ENCODE results near the gene CELF3. TPM values are rescaled to one million over a fixed set of nuclear protein-coding genes. Genes with fewer than 3 reads are reported as not detected.

Gene CELF3
- polyA plus RNA-seq, 1 of the 3 experiments (the other 2 are of a cell fraction) = 0.25 TPM

- TF ChIP-seq PBX3 (IDR thresholded peaks at IDR 0.05) (peak; percentile 41; the same call in 1 of the 2 replicates), MEF2A (IDR thresholded peaks at IDR 0.05; ENCODE audit: borderline replicate concordance, low read depth) (peak; percentile 86), ZBTB33 (IDR thresholded peaks at IDR 0.05; ENCODE audit: borderline replicate concordance, low read depth) (no peak)
Measured at GRCh38 chr1:151680826-151681225, 35.8 kb downstream of the CELF3 start (continued).

GRCh38 chr1:151680391-151680790, 36.2 kb downstream of the CELF3 start:
- Histone ChIP-seq H3K9me2 (no peaks in the 10 kb centered on the region), H3K9me3 (no peaks in the 10 kb centered on the region), H3K79me2 (ENCODE audit: insufficient read depth) (0 out of 2 replicates have a peak, but pooled peaks cover 4% of the 10 kb centered on the region), H3K4me1 (ENCODE audit: control insufficient read depth in 1 of 2, insufficient read depth in 2 of 2, low read depth in 1 of 2, low read length in 1 of 2) (peaks cover 0 to 20% of the 10 kb centered on the region in 2 experiments; a peak in 3 of 4 replicates), H3K9ac (peak overlapping the region; percentile 48; the same call in 1 of the 2 replicates), H3K4me2 (peak overlapping the region; percentile 63), H3K27ac (ENCODE audit: low read depth in 2 of 2, low read length in 1 of 2) (peak overlapping the region; percentile 88 to 91; a peak in 3 of 4 replicates), H3F3A (replicated peaks; ENCODE audit: insufficient read depth) (peaks cover 18% of the 10 kb centered on the region), H3K27me3 (ENCODE audit: insufficient read depth) (no peaks in the 10 kb centered on the region), H3K36me3 (replicated peaks in 1 of 2; ENCODE audit: control insufficient read depth in 1 of 2, insufficient read depth in 2 of 2, low read length in 1 of 2) (peaks cover 12 to 23% of the 10 kb centered on the region in 2 experiments), H2AFZ (ENCODE audit: low read depth) (0 out of 2 replicates have a peak overlapping the region, but pooled peaks have one; percentile 8), H4K20me1 (ENCODE audit: insufficient read depth) (no peaks in the 10 kb centered on the region), H3K4me3 (ENCODE audit: low read depth in 2 of 2, low read length in 1 of 2) (peak overlapping the region in 1 of 2 experiments; percentile 20; a peak in 1 of 4 replicates)
- TF ChIP-seq FOXJ3 (CRISPR knock-in tag; IDR thresholded peaks at IDR 0.05) (no peak), SMC3 (IDR thresholded peaks at IDR 0.05; ENCODE audit: low read depth, low read length) (no peak), JUND (IDR thresholded peaks at IDR 0.05) (no peak), RFX5 (IDR thresholded peaks at IDR 0.05; ENCODE audit: low read length) (no peak), RCOR1 (IDR thresholded peaks at IDR 0.05; ENCODE audit: low read length) (no peak), TAF1 (IDR thresholded peaks at IDR 0.05; ENCODE audit: borderline replicate concordance, low read depth, low read length) (no peak), IRF3 (IDR thresholded peaks at IDR 0.05; ENCODE audit: low read depth, low read length) (no peak)
- 52% methylated on average over 4 of the region's 4 CpGs for WGBS (ENCODE audit: low lambda C conversion rate)
- ChIA-PET CTCF (interaction anchor here (1.8 kb wide), 1 partner anchor 13 kb away, joined by 6 read pairs; no protein-coding TSS in a partner anchor), POLR2A (no interaction called here)
- no peak for DNase-seq

- Histone ChIP-seq H3K79me2 (ENCODE audit: insufficient read depth) (peaks cover 19% of the 10 kb centered on the region; the same call in 1 of the 2 replicates), H2AFZ (ENCODE audit: low read depth) (no peak overlapping the region), H3F3A (replicated peaks; ENCODE audit: insufficient read depth) (peaks cover 5% of the 10 kb centered on the region), H3K9me2 (no peaks in the 10 kb centered on the region), H3K9ac (no peak overlapping the region), H3K27me3 (ENCODE audit: insufficient read depth) (no peaks in the 10 kb centered on the region), H3K9me3 (no peaks in the 10 kb centered on the region), H3K4me1 (ENCODE audit: control insufficient read depth in 1 of 2, insufficient read depth in 2 of 2, low read depth in 1 of 2, low read length in 1 of 2) (no peaks in the 10 kb centered on the region), H3K27ac (ENCODE audit: low read depth in 2 of 2, low read length in 1 of 2) (no peak overlapping the region), H3K36me3 (replicated peaks in 1 of 2; ENCODE audit: control insufficient read depth in 1 of 2, insufficient read depth in 2 of 2, low read length in 1 of 2) (peaks cover 21 to 50% of the 10 kb centered on the region in 2 experiments), H3K4me3 (ENCODE audit: low read depth in 2 of 2, low read length in 1 of 2) (no peak overlapping the region), H4K20me1 (ENCODE audit: insufficient read depth) (no peaks in the 10 kb centered on the region), H3K4me2 (no peak overlapping the region)
- ChIA-PET POLR2A (no interaction called here), CTCF (interaction anchor here (0.7 kb wide), 1 partner anchor 16 kb away, joined by 3 read pairs; no protein-coding TSS in a partner anchor)
- 57% methylated on average over 1 of the region's 1 CpG for WGBS (ENCODE audit: low lambda C conversion rate)
- DNase-seq = no peak
- TF ChIP-seq REST (IDR thresholded peaks at IDR 0.05; ENCODE audit: low read depth, low read length) (no peak), SIN3A (IDR thresholded peaks at IDR 0.05; ENCODE audit: borderline replicate concordance, low read depth, low read length) (no peak), USF2 (IDR thresholded peaks at IDR 0.05; ENCODE audit: borderline replicate concordance, low read depth, low read length) (no peak), PBX3 (IDR thresholded peaks at IDR 0.05) (no peak), MEF2A (IDR thresholded peaks at IDR 0.05; ENCODE audit: borderline replicate concordance, low read depth) (no peak), GATA2 (CRISPR knock-in tag; IDR thresholded peaks at IDR 0.05) (no peak)
Measured at GRCh38 chr1:151673407-151673806, 43.2 kb downstream of the CELF3 start.

All from SK-N-SH (cell line).